ENCODE results near the gene NDUFV3. TPM values are rescaled to one million over a fixed set of nuclear protein-coding genes. Genes with fewer than 3 reads are reported as not detected.
"Not testable (repeated sequence)": the region's sequence is repeated elsewhere in the genome, so short reads cannot be mapped to it uniquely, and the experiment has no call there.

NDUFV3 gene
- polyA plus RNA-seq, 5 donors, result 35.6 to 43.6 (median 37.6) TPM

- DNase-seq, result no peak
Measured at GRCh38 chr21:42880352-42880751, 12.8 kb upstream of the NDUFV3 start.

GRCh38 chr21:42883921-42884320, 9.2 kb upstream of the NDUFV3 start:
- no peak for DNase-seq

GRCh38 chr21:42887326-42887725, 5.8 kb upstream of the NDUFV3 start:
- no peak for DNase-seq

GRCh38 chr21:42892582-42892930, 553 bp upstream of the NDUFV3 start:
- no peak for DNase-seq

- DNase-seq, result no peak
Measured at GRCh38 chr21:42900446-42900845, 7.3 kb downstream of the NDUFV3 start.

- DNase-seq, result no peak
Measured at GRCh38 chr21:42903817-42904216, 10.7 kb downstream of the NDUFV3 start.

GRCh38 chr21:42905195-42905594, 12.1 kb downstream of the NDUFV3 start:
- DNase-seq, result no peak

GRCh38 chr21:42906233-42906632, 13.1 kb downstream of the NDUFV3 start:
- DNase-seq, result no peak

- not testable (repeated sequence) for DNase-seq
Measured at GRCh38 chr21:42908484-42908883, 15.4 kb downstream of the NDUFV3 start.

- not testable (repeated sequence) for DNase-seq
Measured at GRCh38 chr21:42911920-42912319, 18.8 kb downstream of the NDUFV3 start.

- DNase-seq, result no peak
Measured at GRCh38 chr21:42913476-42913875, 20.4 kb downstream of the NDUFV3 start.

- no peak for DNase-seq
Measured at GRCh38 chr21:42918291-42918690, 25.2 kb downstream of the NDUFV3 start.

- no peak for DNase-seq
Measured at GRCh38 chr21:42921927-42922326, 28.8 kb downstream of the NDUFV3 start.

- DNase-seq, result no peak
Measured at GRCh38 chr21:42922918-42923317, 29.8 kb downstream of the NDUFV3 start.

- peak; percentile 78 to 85 for DNase-seq
Measured at GRCh38 chr21:42923553-42924432, 30.7 kb downstream of the NDUFV3 start.

GRCh38 chr21:42924433-42924751, 31.3 kb downstream of the NDUFV3 start:
- no peak for DNase-seq

- DNase-seq, result peak in 1 of 2 donors; percentile 16
Measured at GRCh38 chr21:42925114-42925926, 32.2 kb downstream of the NDUFV3 start, which contains the start of gene ERVH48-1. ERVH48-1 (minus strand) TSS chr21:42925630; CDS start chr21:42919006, 6,624 bp downstream.

GRCh38 chr21:42927474-42928200, 34.5 kb downstream of the NDUFV3 start:
- not testable (repeated sequence) for DNase-seq

GRCh38 chr21:42929969-42930368, 36.9 kb downstream of the NDUFV3 start:
- DNase-seq, result no peak

- DNase-seq, result no peak
Measured at GRCh38 chr21:42931560-42932235, 38.6 kb downstream of the NDUFV3 start.

GRCh38 chr21:42932378-42933136, 39.4 kb downstream of the NDUFV3 start:
- not testable (repeated sequence) for DNase-seq
